LNCaP clone FGC (cell line): ENCODE data around the gene NOP10.
"Not testable (repeated sequence)": the region's sequence is repeated elsewhere in the genome, so short reads cannot be mapped to it uniquely, and the experiment has no call there.

ENCODE experiments used
- DNase-seq: peaks from one replicate; pipeline ENCODE4 v3.0.0-alpha.2; 2011; ENCODE audit warnings: low read depth
- H3K4me3 ChIP-seq: 2 replicates; pipeline ENCODE4 v1.5.1; 2011; ENCODE audit warnings: mild to moderate bottlenecking, low read depth, low read length, control low read depth
- CTCF ChIP-seq: IDR thresholded peaks from 2 replicates; pipeline ENCODE4 v1.5.1; 2012; ENCODE audit warnings: mild to moderate bottlenecking; ENCODE audit not compliant: control insufficient read depth, insufficient read depth; ENCODE audit errors: extremely low read depth

The NOP10 gene

GRCh38 chr15:34355241-34355640 lies 12.3 kb upstream of the NOP10 start:
- no peak overlapping the region for H3K4me3 ChIP-seq
- TF ChIP-seq CTCF, result no peak
- no peak for DNase-seq

- DNase-seq, result no peak
- no peak for TF ChIP-seq CTCF
- H3K4me3 ChIP-seq, result no peak overlapping the region
Measured at GRCh38 chr15:34354286-34354685, 11.3 kb upstream of the NOP10 start.

GRCh38 chr15:34353627-34354026 lies 10.7 kb upstream of the NOP10 start:
- no peak overlapping the region for H3K4me3 ChIP-seq
- no peak for DNase-seq
- no peak for TF ChIP-seq CTCF

- not testable (repeated sequence) for H3K4me3 ChIP-seq, DNase-seq
Measured at GRCh38 chr15:34352996-34353395, 10.1 kb upstream of the NOP10 start.

- no peak for TF ChIP-seq CTCF
- DNase-seq, result no peak
- no peak overlapping the region for H3K4me3 ChIP-seq
Measured at GRCh38 chr15:34349769-34350168, 6.8 kb upstream of the NOP10 start.

- no peak overlapping the region for H3K4me3 ChIP-seq
- DNase-seq, result no peak
- no peak for TF ChIP-seq CTCF
Measured at GRCh38 chr15:34348735-34349300, 5.9 kb upstream of the NOP10 start.

GRCh38 chr15:34347951-34348638 lies 5.2 kb upstream of the NOP10 start:
- no peak for DNase-seq
- TF ChIP-seq CTCF, result no peak

GRCh38 chr15:34342213-34342736 lies 661 bp downstream of the NOP10 start:
- peak overlapping the region; percentile 93 for H3K4me3 ChIP-seq
- not testable (repeated sequence) for DNase-seq

More at GRCh38 chr15:34347951-34348638, 5.2 kb upstream of the NOP10 start:
- no peak overlapping the region for H3K4me3 ChIP-seq
